Activated T-cell treated with anti-CD3 and anti-CD28 coated beads for 48 hours (primary cell): ENCODE data around the gene GON4L.
"Not testable (repeated sequence)": the region's sequence is repeated elsewhere in the genome, so short reads cannot be mapped to it uniquely, and the experiment has no call there.

Source experiments
- DNase-seq: peaks from one replicate; pipeline ENCODE4 v3.0.0-alpha.2; 2020; ENCODE audit warnings: low read depth

Gene GON4L

DNA sequence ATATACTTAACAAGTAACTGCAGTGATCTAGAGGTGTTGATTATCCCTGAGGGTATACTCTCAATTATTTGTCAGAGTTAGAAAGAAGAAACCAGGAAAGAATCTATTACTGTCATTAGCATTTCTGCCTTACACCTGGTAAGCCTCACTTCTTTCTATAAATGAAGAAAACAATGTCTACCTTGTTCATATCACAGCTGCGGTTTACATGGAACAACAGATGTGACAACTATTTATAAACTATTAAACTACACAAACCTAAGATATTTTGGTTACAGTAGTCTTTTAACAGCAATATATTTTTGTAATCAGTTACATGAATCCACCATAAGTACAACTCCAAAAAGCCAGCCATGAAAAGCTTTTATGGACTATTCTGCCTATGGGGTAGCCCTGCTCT, 40.7 kb downstream of the GON4L start:
- DNase-seq: no peak

DNA sequence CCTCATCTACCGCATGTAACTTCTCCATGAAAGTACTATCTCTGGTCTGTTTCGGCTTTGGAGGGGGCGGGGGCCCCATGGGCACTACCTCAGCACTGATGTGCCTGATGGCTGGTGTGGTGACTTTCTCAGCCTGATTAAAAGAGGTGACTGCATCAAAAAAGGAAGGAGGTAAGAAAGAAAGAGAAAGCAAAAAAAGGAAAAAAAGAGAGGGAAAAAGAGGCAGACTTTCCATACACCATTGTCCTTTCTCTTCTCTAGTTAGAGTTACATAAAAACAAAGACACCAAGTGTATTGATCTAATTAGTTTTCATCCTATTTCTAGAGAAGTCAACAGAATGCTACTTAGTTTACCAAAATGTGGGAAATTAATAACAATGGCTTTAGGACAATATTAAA, 43.3 kb downstream of the GON4L start:
- no peak for DNase-seq

DNA sequence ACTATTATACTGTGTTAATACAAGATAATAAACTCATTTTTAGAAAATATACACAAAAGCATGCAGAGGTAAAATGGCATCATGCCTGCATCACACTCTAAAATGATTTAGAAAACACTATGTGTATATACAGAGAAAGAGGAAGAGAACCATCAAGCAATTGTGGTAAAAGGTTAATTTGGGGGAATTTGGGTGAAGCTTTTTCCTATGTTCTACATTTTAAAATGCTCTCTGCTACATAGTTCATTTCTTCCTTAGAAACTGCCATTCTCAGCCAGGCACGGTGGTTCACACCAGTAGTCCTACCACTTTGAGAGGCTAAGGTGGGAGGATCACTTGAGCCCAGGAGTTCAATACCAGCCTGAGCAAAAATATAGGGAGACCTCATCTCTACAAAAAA, 44.1 kb downstream of the GON4L start:
- no peak for DNase-seq

DNA sequence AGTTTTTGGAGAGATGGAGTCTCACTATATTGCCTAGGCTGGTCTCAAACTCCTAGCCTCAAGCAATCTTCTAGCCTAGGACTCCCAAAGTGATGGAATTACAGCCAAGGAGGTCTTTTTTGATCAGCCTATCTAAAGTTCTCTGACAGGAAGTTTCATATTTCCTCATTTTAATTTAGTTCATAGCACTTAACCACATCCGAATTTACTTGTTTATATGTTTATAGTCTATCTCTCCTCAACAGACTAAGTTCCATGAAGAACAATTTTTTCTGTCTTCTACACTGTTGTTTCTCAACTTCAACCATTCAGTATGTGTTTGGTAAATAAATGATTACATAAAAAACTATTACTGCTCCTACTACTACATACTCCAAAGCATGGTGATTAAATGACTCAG, 47.9 kb downstream of the GON4L start:
- no peak for DNase-seq

DNA sequence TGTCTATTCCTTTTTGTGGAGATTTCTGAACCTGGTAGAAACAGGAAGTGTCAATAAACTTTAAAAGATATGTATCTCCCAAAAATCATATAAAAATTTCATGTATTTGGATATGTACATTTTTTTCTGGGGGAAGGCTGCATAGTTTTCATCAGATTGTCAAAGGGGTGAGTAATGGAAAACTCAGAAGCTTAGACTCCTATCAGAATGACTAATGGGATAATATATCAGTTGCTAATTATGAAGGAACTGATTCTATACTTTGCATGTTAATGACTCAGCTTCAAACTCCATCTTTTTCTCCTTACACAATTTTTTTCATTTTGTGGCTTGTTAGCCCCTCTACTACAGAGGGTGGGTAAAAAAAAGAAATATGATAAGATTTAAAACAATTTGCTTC, 55.9 kb downstream of the GON4L start:
- DNase-seq: no peak

DNA sequence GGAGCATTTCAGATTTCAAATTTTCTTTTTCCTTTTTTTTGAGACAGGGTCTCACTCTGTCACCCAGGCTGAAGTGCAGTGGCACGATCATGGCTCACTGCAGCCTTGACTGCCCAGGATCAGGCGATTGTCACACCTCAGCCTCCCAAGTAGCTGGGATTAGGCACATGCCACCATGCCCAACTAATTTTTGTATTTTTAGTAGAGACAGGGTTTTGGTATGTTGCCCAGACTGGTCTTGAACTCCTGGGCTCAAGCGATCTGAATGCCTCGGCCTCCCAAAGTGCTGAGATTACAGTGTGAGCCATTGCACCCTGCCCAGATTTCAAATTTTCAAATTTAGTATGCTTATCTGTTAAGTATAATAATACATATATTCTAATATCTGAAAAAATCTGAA, 61.4 kb downstream of the GON4L start:
- DNase-seq: not testable (repeated sequence)

DNA sequence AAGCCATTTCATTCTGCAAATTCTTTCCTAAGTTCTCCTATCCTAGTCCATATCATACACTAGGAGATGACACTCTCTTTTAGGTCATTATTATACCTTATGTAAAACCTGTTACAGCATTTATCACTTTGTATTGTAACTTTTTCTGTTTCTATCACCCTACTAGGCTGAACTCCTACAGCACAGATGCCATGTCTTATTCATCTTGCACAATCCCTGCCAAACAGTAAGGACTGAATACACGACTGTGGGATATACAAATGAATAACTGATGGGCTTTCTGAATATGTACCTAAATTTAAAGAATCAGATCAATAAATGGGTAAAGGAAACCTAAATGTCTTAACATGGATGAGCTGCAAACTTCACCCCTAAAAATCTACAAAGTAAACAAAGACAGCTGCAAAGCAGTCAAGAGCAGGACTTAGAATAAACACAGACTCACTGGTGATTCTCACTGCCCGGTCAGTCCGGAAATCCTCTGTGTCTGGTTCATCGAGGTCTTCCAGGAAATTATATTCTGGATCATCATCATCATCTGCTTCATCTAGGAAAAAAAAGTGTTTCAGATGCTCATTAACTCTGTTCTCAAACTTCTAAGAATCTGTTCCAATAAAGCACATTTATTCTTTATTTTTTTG, 62.3 kb downstream of the GON4L start:
- no peak for DNase-seq

DNA sequence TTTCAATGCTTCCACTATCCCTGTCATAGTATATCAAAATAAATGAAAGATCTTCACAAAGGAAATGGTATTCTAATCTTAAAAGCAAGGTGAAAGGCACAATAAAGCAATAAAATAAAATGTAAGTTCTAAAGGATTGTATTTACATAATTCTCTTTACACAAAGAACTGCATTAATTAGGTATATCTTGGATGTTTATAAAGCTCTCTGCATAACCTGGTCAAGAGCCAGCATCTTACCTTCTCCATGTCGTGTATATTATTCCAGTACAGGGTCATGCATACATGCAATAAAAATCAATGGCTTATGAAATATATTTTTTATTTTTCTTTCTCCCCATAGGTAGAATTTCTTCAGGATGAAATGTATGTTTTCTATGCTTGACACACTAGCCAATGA, 63.8 kb downstream of the GON4L start:
- no peak for DNase-seq

DNA sequence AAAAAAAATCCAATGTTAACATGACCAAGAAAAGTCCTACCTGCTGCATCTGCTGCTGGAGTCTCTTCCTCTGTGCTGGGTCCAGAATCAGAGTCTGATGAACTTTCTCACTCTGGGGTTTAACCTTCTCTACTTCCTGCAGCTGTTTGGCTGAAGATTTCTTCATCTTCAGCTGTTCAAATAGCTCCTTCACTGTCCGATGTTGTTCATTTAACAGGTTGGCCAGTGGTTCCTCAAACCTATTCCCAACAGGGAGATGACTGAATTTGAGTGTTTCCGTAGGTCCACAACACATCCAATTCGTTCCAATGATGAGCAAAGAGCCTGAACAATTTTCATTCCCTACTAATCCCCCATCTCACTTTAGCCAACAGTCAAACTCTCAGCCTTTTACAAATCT, 79.4 kb downstream of the GON4L start:
- DNase-seq: no peak

DNA sequence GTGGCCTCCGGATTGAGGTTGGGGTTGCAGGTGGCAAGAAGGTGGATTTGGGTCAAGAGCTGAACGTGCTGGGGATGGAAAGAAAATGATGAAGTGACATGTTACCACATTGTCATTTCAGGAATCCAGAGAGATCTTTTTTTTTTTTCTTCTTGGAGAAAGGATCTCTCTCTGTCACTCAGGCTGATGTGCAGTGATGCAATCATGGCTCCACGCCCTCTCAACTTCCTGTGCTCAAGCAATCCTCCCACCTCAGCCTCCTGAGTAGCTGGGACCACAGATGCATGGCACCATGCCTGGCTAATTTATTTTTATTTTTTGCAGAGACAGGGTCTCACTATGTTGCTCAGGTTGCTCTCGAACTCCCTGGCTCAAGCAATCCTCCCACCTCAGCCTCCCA, 80.6 kb downstream of the GON4L start:
- no peak for DNase-seq

DNA sequence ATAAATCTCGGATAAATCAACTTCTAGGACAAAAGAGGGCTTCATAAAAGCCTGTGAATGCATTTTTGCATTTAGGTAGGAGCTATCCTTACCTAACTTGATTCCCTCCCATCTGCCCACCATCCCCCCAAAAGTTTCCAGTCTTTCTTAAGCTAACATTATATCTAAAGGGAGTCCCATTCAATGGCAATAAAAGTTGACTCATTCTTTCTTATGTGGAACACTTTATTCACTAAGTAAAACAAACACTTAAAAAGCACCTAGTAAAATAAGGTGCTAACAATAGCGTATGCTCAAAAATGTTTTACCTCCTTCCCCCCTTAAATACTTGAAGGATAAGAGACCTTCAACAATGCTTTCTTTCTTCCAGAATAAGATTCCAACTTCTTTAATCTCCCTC, 83.8 kb downstream of the GON4L start:
- DNase-seq: no peak

DNA sequence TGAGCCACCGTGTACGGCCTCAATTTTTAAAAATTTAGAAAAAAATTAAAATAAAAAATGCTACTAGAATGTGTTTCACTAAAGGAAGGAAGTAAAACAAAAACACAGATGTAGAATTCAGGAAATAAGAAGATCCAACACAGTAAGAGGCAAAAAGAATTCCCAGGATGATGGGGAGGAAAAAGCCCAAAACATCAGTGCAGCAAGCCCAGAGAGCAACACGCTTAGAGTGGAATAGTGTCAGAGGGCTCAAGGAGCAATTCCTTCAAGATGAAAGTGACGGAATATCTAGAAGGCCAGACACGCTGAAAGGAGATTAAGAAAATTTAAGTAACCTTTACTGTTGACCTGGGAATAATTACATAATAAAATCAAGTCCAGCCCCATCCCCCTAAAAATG, 87.8 kb downstream of the GON4L start:
- DNase-seq: no peak

DNA sequence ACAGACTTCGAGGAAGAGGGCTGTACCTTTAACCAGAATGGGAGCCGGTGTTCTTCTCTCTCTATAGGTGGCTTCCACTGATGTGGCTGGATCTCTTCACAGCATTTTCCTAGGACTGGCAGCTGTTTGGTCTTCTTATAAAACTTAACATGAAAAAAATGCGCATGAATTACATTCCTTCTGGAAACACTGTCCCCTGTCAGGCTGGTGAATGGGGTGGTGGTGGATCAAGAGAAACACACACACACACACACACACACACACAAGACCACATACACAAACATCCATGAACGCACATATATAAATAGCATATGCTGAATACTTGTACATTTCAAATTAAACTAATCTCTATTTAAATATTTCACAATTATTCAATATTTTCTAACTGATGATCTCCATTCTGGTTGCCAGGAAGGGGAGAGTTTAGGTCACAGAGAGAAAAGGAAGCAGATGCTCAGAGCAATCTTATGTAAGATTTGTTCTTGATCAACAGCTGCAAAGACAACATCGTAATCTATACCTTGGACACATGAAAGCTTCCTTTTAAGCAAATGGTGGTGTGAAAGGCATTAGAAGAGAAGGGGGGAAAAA, 89.5 kb downstream of the GON4L start:
- DNase-seq: not testable (repeated sequence)

DNA sequence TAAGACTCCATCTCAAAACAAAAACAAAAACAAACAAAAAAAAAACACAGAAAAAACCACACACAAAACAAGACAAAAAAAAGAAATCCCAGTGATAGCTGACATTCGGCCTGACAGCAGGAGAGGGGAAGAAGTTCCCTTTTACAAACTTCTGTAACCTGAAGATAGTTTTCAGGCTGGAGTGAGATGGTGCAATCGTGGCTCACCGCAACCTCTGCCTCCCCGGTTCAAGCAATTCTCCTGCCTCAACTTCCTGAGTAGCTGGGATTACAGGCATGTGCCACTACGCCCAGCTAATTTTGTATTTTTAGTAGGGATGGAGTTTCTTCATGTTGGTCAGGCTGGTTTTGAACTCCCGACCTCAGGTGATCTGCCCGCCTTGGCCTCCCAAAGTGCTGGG, 93.0 kb downstream of the GON4L start:
- DNase-seq: not testable (repeated sequence)

DNA sequence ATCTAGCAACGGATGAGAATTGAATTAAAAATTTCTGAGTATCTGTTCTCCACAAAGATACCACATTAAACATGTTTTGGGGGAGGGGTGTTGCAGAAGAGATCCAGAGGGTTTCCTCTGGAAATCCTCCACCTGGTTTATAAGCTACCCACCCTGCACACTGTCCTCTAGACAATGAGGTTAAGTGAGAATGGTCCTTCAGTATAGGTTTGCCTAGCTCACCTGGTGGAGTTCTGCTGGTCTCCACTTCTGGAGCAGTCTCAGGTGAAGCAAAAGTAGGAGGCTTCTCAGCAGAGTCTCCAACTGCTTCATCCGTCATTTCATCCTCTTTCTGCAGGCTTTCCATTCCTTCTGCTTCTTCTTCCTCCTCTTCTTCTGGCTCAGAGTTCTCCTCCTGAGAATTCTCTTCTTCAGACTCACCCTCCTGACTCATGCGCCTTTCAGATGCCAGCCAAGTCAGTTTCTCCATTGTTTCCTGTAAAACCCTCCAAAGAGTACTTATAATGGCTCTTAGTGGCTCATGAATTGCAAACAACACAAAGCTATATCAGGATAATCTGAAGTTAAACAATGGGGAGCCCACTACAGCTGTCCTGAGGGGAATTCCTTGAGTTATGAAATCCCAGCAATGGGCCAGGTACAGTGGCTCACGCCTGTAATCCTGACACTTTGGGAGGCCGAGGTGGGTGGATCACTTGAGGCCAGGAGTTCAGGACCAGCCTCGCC, 93.8 kb downstream of the GON4L start:
- not testable (repeated sequence) for DNase-seq

DNA sequence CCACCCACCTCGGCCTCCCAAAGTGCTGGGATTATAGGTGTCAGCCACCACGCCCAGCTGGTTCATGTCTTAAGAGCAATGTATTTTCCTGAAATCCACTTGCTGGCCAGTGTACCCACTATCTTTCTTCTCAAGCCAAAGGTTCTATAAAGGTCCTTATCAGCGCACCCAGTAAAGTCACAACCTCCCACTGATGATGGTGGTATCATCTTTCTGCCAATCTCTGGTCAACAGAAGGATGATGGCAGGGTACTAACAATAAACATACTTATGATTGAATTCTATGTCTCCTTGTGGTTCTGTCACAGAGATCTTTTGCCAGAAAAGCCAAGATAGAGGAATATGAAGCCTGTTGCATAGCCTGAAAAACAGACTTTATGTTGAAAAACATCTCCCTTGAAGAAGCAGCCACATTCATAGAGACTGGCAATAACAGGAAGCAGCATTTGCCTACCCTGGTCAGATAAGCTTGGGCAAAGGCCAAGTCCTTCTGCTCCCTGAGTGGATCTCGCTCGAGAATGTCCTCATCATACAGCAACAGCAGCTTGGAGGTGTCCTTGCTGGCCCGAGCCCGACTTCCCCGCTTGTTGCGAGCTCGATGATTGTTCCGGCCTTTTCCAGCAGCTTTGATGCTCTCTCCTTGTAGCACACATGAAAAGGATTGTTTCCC, 95.1 kb downstream of the GON4L start:
- DNase-seq: no peak

DNA sequence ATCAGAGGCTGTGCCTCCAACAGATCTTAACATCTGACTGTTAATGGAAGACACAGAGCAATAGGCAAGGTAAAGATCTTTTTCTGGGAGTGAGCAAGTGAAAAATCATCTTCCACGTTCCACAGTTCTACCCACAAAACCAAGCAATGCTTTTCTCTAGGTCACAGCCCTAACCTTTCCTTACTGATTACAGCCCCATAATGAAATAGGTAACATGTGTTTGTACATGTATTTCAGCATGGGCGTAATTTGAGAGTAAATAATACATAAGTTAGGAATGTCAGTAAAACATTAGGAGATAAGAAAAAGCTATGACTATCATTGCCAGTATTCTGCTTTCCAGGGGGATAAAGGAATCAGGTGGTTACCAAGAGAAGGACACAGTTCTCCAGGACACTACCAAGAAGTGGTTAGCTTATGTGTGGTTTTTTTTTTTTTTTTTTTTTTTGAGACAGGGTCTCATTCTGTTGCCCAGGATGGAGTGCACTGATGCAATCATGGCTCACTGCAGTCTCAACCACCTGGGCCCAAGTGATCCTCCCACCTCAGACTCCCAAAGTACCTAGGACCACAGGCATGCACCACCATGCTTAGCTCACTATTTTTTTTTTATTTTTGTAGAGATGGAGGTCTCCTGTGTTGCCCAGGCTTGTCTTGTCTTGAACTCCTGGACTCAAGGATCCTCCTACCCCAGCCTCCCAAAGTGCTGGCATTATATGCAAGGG, 96.1 kb downstream of the GON4L start:
- DNase-seq: no peak

DNA sequence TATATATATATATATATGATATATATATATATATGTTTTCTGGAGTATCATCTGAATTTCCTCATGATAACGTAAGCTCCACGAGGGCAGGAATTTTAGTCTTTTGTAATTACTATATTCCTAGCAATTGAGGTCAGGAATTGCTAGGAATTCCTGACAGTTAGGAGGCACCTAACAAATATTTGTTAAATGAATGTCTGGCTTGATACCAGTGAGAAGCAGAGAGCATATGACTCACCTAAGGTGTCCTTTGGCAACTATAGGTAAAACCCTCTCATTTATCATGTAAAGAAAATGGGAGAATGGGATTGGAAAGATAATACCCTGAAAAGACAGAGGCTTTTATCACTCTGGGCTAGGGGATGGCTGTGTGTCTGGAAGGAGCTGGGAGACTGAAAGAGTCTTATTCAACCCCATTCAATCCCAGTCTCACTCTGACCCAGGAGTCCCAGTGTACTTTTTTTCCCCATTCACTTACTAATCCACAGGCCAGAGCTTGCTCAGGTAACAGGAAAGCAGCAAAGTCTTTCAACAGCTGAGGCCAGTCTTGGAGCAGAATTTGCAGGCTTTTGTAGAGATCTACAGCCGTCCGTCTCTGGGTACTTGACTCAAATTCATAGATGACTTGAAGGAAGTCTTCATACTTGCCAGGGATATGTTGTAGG, 96.9 kb downstream of the GON4L start:
- no peak for DNase-seq

DNA sequence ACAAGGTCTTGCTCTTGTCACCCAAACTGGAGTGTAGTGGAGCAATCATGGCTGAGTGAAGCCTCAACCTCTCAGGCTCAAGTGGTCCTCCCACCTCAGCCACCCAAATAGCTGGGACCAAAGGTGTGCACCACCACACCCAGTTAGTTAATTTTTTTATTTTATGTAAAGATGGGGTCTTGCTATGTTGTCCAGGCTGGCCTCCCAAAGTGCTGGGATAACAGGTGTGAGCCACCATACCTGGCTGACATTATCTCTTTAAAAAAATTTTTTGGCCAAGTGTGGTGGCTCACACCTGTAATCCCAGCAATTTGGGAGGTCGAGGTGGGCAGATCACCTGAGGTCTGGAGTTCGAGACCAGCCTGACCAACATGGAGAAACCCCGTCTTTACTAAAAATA, 98.0 kb downstream of the GON4L start:
- DNase-seq: not testable (repeated sequence)

DNA sequence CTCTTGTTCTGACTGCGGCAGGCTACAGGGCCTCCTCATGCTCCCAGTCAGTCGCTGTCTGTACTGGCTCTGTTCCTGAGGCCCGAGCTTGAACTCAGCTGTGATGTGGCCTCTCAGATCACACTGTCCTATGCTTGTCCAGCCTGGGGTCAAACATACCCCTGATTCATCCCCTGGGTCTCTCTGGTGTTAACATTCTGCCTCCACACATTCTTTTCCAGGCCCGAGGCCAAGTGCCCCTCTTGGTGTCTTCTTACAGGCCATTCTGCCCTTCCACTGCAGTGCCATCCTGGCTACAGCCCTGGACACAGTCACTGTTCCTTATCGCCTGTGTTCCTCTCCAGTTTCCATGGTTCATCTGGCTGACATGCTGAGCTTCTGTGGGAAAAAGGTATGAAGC, 108.9 kb downstream of the GON4L start:
- DNase-seq: not testable (repeated sequence)

DNA sequence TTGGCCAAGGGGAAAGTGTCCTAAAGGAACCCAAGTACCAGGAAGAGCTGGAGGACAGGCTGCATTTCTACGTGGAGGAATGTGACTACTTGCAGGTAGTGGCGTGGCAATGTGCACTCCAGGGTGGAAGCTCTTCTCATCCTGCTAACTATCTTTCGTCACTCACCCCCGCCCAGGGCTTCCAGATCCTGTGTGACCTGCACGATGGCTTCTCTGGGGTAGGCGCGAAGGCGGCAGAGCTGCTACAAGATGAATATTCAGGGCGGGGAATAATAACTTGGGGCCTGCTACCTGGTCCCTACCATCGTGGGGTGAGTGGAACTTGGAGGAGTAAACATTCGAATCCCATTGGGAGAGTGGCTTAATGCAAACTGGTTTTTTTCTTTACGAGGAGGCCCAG, 109.4 kb downstream of the GON4L start:
- not testable (repeated sequence) for DNase-seq
